ENCODE measurements around the gene KSR2.

DNA sequence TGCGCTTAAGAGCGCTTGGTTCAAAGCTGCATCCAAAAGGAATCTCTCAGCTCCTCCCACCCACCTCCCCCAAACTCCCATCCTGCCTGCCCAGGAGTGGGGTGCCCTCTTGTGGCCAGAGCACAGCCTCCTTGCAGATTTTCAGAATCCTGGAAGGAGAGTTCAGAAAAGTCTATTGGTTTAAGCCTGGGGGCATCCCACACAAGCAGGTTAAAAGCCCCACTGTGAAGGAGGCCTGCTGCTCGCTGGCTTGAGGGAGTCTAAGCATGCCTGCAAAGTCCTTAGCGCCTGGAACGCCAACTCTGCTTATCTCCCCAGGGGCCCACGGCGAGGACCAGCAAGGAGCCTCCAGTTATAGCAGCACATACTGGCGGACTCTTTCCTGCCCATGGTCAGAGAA lies 297.1 kb downstream of the KSR2 start:
- TF ChIP-seq, protein P1, sequence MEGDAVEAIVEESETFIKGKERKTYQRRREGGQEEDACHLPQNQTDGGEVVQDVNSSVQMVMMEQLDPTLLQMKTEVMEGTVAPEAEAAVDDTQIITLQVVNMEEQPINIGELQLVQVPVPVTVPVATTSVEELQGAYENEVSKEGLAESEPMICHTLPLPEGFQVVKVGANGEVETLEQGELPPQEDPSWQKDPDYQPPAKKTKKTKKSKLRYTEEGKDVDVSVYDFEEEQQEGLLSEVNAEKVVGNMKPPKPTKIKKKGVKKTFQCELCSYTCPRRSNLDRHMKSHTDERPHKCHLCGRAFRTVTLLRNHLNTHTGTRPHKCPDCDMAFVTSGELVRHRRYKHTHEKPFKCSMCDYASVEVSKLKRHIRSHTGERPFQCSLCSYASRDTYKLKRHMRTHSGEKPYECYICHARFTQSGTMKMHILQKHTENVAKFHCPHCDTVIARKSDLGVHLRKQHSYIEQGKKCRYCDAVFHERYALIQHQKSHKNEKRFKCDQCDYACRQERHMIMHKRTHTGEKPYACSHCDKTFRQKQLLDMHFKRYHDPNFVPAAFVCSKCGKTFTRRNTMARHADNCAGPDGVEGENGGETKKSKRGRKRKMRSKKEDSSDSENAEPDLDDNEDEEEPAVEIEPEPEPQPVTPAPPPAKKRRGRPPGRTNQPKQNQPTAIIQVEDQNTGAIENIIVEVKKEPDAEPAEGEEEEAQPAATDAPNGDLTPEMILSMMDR (IDR thresholded peaks at IDR 0.05), result no peak
- no peak for TF ChIP-seq POLR2A (IDR thresholded peaks at IDR 0.05)
